ENCODE results near the gene LHX1. TPM values are rescaled to one million over a fixed set of nuclear protein-coding genes. Genes with fewer than 3 reads are reported as not detected.

The LHX1 gene
- total RNA-seq, 1 donor from 2014 or later: not detected

- Histone ChIP-seq H3K9me3 (no peaks in the 10 kb centered on the region), H3K4me3 (no peak overlapping the region), H3K4me1 (peaks cover 32% of the 10 kb centered on the region), H3K36me3 (no peaks in the 10 kb centered on the region), H3K27me3 (peaks cover 93% of the 10 kb centered on the region), H3K27ac (no peak overlapping the region)
- intact Hi-C loops (cut with DNase I): no loop called here
- DNase-seq (no peak), ATAC-seq (no peak)
- no peak for TF ChIP-seq CTCF (IDR thresholded peaks at IDR 0.05)
Measured at GRCh38 chr17:36930583-36930900, 6.7 kb upstream of the LHX1 start.

GRCh38 chr17:36931096-36931696, 6.1 kb upstream of the LHX1 start:
- H3K27me3 ChIP-seq: peaks cover 98% of the 10 kb centered on the region
- peaks cover 38% of the 10 kb centered on the region for H3K4me1 ChIP-seq
- no peaks in the 10 kb centered on the region for H3K36me3 ChIP-seq
- H3K27ac ChIP-seq: no peak overlapping the region
- DNase-seq: no peak
- no peak for TF ChIP-seq CTCF (IDR thresholded peaks at IDR 0.05)
- no peaks in the 10 kb centered on the region for H3K9me3 ChIP-seq
- H3K4me3 ChIP-seq: no peak overlapping the region
- no peak for ATAC-seq
- intact Hi-C loops (cut with DNase I): no loop called here

- DNase-seq (peak; percentile 46), ATAC-seq (no peak)
- Histone ChIP-seq H3K4me1 (peaks cover 45% of the 10 kb centered on the region), H3K4me3 (peak overlapping the region; percentile 23), H3K36me3 (no peaks in the 10 kb centered on the region), H3K9me3 (no peaks in the 10 kb centered on the region), H3K27ac (no peak overlapping the region), H3K27me3 (peaks cover 100% of the 10 kb centered on the region)
- no peak for TF ChIP-seq CTCF (IDR thresholded peaks at IDR 0.05)
- intact Hi-C loops (cut with DNase I): no loop called here
Measured at GRCh38 chr17:36931697-36932382, 5.4 kb upstream of the LHX1 start.

GRCh38 chr17:36932383-36932693, 4.9 kb upstream of the LHX1 start:
- peaks cover 50% of the 10 kb centered on the region for H3K4me1 ChIP-seq
- ATAC-seq: no peak
- no peaks in the 10 kb centered on the region for H3K9me3 ChIP-seq
- intact Hi-C loops (cut with DNase I): no loop called here
- H3K4me3 ChIP-seq: peak overlapping the region; percentile 23
- H3K36me3 ChIP-seq: no peaks in the 10 kb centered on the region
- H3K27ac ChIP-seq: no peak overlapping the region
- no peak for DNase-seq
- peaks cover 100% of the 10 kb centered on the region for H3K27me3 ChIP-seq
- TF ChIP-seq CTCF (IDR thresholded peaks at IDR 0.05): no peak

- no peak for TF ChIP-seq CTCF (IDR thresholded peaks at IDR 0.05)
- no peaks in the 10 kb centered on the region for H3K9me3 ChIP-seq
- H3K27ac ChIP-seq: no peak overlapping the region
- no peaks in the 10 kb centered on the region for H3K36me3 ChIP-seq
- peaks cover 100% of the 10 kb centered on the region for H3K27me3 ChIP-seq
- DNase-seq: peak; percentile 56
- H3K4me3 ChIP-seq: no peak overlapping the region
- intact Hi-C loops (cut with DNase I): no loop called here
- peaks cover 56% of the 10 kb centered on the region for H3K4me1 ChIP-seq
- ATAC-seq: peak; percentile 6
Measured at GRCh38 chr17:36932694-36933511, 4.4 kb upstream of the LHX1 start.

Measured in upper lobe of right lung (tissue), 1 donor.